ENCODE measurements around the gene SAPCD2.
A peak's percentile ranks its signal among the peaks of the same experiment; 100 is the strongest.

The SAPCD2 gene

GRCh38 chr9:137080260-137081122, 10.1 kb upstream of the SAPCD2 start:
- DNase-seq: no peak

DNA sequence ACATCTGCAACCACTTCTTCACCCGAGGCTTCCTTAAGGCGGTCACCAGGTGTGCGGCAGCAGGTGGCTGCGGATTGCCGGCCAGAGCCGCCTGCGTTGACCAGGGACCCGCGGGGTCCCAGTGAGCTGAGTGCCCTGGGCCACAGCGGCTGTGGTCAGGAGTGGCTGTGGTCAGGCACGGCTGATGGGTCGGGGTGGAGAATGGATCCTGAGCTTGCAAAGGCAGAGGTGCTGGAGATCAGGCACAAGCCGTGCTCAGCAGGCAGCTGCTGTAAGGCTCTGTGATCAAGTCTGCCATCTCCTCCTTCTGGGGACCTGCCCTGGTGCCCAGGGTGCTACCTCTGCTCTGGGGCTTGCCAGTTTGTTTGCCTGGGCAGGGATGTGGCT, 9.0 kb upstream of the SAPCD2 start:
- no peak for DNase-seq

GRCh38 chr9:137078701-137079400, 8.5 kb upstream of the SAPCD2 start:
- no peak for DNase-seq

DNA sequence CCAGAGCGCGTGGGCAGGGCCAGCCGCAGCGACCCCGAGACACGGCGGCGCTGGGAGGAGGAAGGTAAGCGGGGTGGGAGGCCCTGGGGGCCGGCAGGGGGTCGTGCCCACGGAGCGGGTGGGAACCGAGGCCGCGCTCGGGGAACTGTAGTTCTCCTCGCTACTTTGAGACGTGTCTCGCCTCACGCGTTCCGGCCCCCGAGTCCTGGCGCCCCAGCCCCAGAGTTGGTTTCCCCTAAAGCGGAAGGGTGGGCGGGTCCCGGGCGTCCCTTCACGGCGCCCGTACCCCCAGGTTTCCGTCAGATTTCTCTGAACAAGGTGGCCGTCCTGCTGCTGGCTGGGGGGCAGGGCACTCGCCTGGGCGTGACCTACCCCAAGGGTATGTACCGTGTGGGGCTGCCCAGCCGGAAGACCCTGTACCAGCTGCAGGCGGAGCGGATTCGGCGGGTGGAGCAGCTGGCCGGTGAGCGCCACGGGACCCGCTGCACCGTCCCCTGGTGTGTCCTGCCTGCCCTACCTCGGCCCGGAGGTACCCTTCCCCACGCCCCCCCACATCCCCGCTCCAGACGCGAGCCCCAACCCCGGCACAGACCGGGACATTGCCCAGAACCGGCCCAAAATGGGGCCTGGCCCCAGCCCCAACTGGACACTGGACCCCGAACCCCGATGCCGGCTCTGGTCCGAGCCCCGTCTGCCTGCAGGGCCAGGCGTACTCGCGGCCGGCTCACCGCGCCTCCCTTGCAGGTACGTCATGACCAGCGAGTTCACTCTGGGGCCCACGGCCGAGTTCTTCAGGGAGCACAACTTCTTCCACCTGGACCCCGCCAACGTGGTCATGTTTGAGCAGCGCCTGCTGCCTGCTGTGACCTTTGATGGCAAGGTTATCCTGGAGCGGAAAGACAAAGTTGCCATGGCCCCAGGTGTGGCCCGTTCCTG, 7.7 kb upstream of the SAPCD2 start:
- peak; percentile 28 for DNase-seq

GRCh38 chr9:137077010-137077747, 6.8 kb upstream of the SAPCD2 start, which contains the start of gene UAP1L1:
UAP1L1 (plus strand) TSS chr9:137077517; CDS start chr9:137077533, 16 bp downstream.
- peak; percentile 37 for DNase-seq

- no peak for DNase-seq
Measured at GRCh38 chr9:137076636-137077009, 6.3 kb upstream of the SAPCD2 start.

DNA sequence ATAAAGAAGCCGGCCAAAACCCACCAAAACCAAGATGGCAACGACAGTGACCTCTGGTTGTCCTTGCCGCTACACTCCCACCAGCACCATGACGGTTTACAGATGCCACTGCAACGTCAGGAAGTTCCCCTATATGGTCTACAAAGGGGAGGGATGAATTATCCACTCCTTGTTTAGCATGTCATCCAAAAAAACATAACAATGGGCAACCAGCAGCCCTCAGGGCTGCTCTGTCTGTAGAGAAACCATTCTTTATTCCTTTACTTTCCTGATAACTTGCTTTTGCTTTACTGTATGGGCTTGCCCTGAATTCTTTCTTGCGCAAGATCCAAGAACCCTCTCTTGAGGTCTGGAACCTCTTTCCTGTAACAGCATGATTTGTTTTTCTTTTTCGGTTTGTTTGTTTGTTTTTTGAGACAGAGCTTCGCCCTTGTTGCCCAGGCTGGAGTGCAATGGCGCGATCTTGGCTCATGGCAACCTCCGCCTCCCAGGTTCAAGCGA, 5.0 kb upstream of the SAPCD2 start:
- no peak for DNase-seq

DNA sequence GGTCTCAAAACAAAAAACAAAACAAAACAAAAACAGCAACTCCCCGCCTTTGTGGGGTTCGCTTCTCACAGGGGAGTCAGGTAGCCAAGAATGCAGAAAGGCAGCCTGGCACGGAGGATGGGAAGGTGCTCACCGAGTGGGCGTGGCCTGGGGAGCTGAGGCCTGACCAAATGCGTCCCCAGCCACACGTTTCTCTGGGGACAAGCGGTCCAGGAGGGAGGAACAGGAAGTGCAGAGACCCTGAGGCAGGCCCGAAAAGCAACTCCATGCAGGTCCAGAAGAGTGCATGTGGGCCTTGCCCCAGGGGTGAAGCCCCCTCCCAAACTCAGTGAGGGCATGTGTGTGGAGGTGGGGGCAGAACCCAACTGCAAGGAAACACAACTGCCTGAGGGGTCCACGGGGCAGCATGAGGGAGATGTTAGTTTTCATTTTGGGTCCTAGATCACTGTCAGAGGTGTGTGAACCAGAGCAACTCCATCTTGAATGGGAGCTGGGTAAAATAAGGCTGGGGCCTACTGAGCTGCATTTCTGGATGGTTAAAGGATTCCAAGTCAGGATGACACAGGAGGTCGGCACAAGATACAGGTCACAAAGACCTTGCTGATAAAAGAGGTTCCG, 4.4 kb upstream of the SAPCD2 start:
- no peak for DNase-seq

- no peak for DNase-seq
Measured at GRCh38 chr9:137073992-137074399, 3.6 kb upstream of the SAPCD2 start.

GRCh38 chr9:137071282-137071681, 925 bp upstream of the SAPCD2 start:
- no peak for DNase-seq

- no peak for DNase-seq
Measured at GRCh38 chr9:137070906-137071275, 534 bp upstream of the SAPCD2 start.

GRCh38 chr9:137069508-137070091, 757 bp downstream of the SAPCD2 start:
- DNase-seq: no peak

- no peak for DNase-seq
Measured at GRCh38 chr9:137068539-137069507, 1.5 kb downstream of the SAPCD2 start.

GRCh38 chr9:137067860-137068538, 2.4 kb downstream of the SAPCD2 start:
- peak; percentile 76 for DNase-seq

DNA sequence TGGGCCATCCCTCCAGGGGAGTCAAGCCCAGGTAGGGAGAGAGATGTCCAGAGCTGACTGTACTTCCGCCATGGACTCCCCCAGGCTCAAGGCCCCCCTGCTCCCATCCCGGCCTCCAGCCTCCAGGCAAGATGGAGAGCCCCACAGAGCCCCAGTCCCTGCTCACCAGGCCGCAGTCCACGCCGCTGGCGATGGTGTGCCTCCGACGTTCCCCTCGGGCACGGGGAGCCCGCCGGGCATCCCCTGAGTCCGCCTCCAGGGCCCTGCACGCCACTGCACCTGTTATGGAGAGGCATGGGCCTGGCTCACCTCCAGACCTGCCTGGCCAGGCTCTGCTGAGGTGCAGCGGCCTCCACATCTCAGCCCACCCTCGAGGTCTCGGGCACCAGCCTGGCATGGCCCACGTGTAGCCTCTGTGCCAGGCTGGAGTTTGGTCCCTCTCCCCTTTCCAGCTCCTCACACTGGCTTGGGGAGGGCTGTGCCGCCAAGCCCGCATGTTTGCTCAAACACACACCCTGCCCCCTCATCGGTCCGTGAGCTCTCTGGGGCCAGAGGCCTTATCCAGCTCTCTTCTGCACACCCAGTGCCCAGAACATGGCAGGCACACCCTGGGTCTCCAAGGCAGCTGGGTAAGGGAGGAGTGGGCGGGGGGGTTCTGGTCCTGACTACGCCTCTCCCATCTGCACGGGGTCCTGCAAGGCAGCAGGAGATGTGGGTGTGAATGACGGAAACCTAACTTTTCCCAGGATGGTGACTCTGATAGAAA, 4.1 kb downstream of the SAPCD2 start:
- DNase-seq: no peak

- DNase-seq: no peak
Measured at GRCh38 chr9:137065336-137065967, 4.9 kb downstream of the SAPCD2 start.

- DNase-seq: no peak
Measured at GRCh38 chr9:137064880-137065164, 5.5 kb downstream of the SAPCD2 start.
